ENCODE data around the gene TSNAXIP1. TPM values are rescaled to one million over a fixed set of nuclear protein-coding genes. Genes with fewer than 3 reads are reported as not detected.
A peak's percentile ranks its signal among the peaks of the same experiment; 100 is the strongest.

TSNAXIP1 gene
- total RNA-seq, 2 donors from 2014 or later: 0.13 to 0.30 TPM

DNA sequence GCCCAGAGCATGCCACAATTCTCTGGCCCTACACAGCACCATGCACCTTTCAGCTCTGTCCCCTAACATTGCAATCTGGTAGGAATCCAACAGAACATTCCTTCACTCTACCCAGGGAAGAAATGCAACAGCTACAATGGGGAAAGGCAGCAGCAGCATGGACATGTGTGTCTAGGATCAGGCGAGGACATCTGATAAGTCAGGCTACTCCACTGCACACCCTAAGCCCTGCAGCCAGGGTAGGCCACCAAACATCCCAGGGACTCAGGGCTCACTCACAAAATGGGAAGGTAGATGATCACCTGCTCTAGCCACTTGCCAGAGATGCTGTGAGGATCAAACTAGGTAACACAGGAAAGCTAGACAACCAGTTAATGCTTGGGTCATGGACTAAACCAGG lies 5.4 kb upstream of the TSNAXIP1 start:
- TF ChIP-seq, protein P1, sequence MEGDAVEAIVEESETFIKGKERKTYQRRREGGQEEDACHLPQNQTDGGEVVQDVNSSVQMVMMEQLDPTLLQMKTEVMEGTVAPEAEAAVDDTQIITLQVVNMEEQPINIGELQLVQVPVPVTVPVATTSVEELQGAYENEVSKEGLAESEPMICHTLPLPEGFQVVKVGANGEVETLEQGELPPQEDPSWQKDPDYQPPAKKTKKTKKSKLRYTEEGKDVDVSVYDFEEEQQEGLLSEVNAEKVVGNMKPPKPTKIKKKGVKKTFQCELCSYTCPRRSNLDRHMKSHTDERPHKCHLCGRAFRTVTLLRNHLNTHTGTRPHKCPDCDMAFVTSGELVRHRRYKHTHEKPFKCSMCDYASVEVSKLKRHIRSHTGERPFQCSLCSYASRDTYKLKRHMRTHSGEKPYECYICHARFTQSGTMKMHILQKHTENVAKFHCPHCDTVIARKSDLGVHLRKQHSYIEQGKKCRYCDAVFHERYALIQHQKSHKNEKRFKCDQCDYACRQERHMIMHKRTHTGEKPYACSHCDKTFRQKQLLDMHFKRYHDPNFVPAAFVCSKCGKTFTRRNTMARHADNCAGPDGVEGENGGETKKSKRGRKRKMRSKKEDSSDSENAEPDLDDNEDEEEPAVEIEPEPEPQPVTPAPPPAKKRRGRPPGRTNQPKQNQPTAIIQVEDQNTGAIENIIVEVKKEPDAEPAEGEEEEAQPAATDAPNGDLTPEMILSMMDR (IDR thresholded peaks at IDR 0.05): no peak
- Histone ChIP-seq H3K4me1 (peaks cover 7% of the 10 kb centered on the region), H3K27me3 (no peaks in the 10 kb centered on the region), H3K9ac (ENCODE audit: low read depth in 2 of 2, low read length in 2 of 2) (no peak overlapping the region), H3K9me3 (no peaks in the 10 kb centered on the region), H3K27ac (no peak overlapping the region), H3K4me3 (no peak overlapping the region), H3K36me3 (no peaks in the 10 kb centered on the region)
- DNase-seq: no peak
- intact Hi-C loops (cut with DNase I): no loop called here

- DNase-seq: no peak
- H3K4me3 ChIP-seq: no peak overlapping the region
- H3K9ac ChIP-seq (ENCODE audit: low read depth in 2 of 2, low read length in 2 of 2): no peak overlapping the region
- peaks cover 7% of the 10 kb centered on the region for H3K4me1 ChIP-seq
- H3K27ac ChIP-seq: no peak overlapping the region
- intact Hi-C loops (cut with DNase I): no loop called here
- TF ChIP-seq, protein P1 (IDR thresholded peaks at IDR 0.05): no peak
- no peaks in the 10 kb centered on the region for H3K27me3 ChIP-seq
- H3K36me3 ChIP-seq: no peaks in the 10 kb centered on the region
- no peaks in the 10 kb centered on the region for H3K9me3 ChIP-seq
These were observed 4.8 kb upstream of the TSNAXIP1 start for GRCh38 chr16:67801883-67802282.

- Histone ChIP-seq H3K27me3 (no peaks in the 10 kb centered on the region), H3K36me3 (no peaks in the 10 kb centered on the region), H3K4me3 (no peak overlapping the region), H3K4me1 (peaks cover 7% of the 10 kb centered on the region), H3K9ac (ENCODE audit: low read depth in 2 of 2, low read length in 2 of 2) (no peak overlapping the region), H3K27ac (no peak overlapping the region), H3K9me3 (no peaks in the 10 kb centered on the region)
- no peak for DNase-seq
- TF ChIP-seq, protein P1 (IDR thresholded peaks at IDR 0.05): no peak
- intact Hi-C loops (cut with DNase I): no loop called here
These were observed 2.8 kb upstream of the TSNAXIP1 start for GRCh38 chr16:67803894-67804293.

GRCh38 chr16:67804853-67805542 lies 1.7 kb upstream of the TSNAXIP1 start:
- Histone ChIP-seq H3K27me3 (no peaks in the 10 kb centered on the region), H3K4me1 (peaks cover 7% of the 10 kb centered on the region), H3K27ac (no peak overlapping the region), H3K9ac (ENCODE audit: low read depth in 2 of 2, low read length in 2 of 2) (no peak overlapping the region), H3K36me3 (no peaks in the 10 kb centered on the region), H3K4me3 (peak overlapping the region; percentile 100), H3K9me3 (no peaks in the 10 kb centered on the region)
- intact Hi-C loops (cut with DNase I): no loop called here
- DNase-seq: no peak
- TF ChIP-seq, protein P1 (IDR thresholded peaks at IDR 0.05): no peak

DNA sequence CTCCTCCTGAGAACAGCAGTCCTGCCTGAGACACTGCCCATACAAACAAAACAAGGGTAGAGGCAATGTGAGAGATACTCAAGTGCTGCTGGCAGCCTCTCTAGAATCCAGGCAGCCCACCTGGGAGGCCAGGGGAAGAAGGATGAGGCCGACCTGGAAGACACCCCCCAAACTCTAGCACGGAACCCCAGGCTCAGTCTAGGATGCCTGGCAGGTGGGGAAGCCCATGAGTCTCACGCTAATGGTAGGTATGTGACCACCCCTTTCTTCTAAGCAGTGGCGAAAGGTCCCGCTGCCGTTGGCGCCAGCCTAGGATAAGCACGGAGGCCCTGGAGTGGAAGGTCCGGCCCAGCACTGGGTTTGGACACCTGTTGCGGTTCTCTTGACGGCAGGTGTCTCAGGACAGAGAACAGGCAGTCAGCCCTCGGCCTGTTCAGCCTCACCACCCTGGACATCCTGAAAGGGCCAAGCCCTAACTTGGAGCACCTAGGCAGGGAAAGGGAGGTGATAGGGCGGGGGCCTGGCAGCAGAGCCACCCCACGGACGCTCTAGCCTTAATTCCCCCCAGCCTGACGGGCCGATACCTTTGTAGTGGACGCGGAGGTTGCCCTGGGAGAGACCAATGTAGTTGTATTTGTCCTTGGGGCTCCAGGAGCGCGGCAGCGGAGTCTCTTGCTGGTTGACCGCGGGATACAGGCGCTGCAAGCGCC lies 816 bp upstream of the TSNAXIP1 start:
- H3K9me3 ChIP-seq: no peaks in the 10 kb centered on the region
- no peaks in the 10 kb centered on the region for H3K27me3 ChIP-seq
- H3K27ac ChIP-seq: peak overlapping the region; percentile 65
- no peak for DNase-seq
- H3K9ac ChIP-seq (ENCODE audit: low read depth in 2 of 2, low read length in 2 of 2): peak overlapping the region; percentile 87 to 92
- H3K36me3 ChIP-seq: no peaks in the 10 kb centered on the region
- intact Hi-C loops (cut with DNase I): no loop called here
- H3K4me1 ChIP-seq: peaks cover 7% of the 10 kb centered on the region
- TF ChIP-seq, protein P1 (IDR thresholded peaks at IDR 0.05): no peak
- peak overlapping the region; percentile 100 for H3K4me3 ChIP-seq
